ENCODE measurements around the gene CES1. TPM values are rescaled to one million over a fixed set of nuclear protein-coding genes. Genes with fewer than 3 reads are reported as not detected.

CES1 gene
- total RNA-seq, 1 experiment from 2014 or later, result 1.5 TPM

GRCh38 chr16:55778757-55779156 is 54.1 kb downstream of the CES1 start:
- ATAC-seq (no peak), DNase-seq (ENCODE audit: low spot score) (no peak)
- no peak overlapping the region for H3K27ac Mint-ChIP-seq
- CTCF ChIA-PET, result no interaction called here
- no peaks in the 10 kb centered on the region for H3K9me3 Mint-ChIP-seq
- TF ChIP-seq KAT7 (CRISPR knock-in tag; IDR thresholded peaks at IDR 0.05; ENCODE audit: borderline replicate concordance) (no peak), ZNF671 (CRISPR knock-in tag; IDR thresholded peaks at IDR 0.05) (no peak), ZNF232 (CRISPR knock-in tag; IDR thresholded peaks at IDR 0.05) (no peak), RORB (CRISPR knock-in tag; IDR thresholded peaks at IDR 0.05) (no peak), NR1H2 (CRISPR knock-in tag; IDR thresholded peaks at IDR 0.05) (no peak), EMX1 (CRISPR knock-in tag; IDR thresholded peaks at IDR 0.05) (no peak), USF2 (CRISPR knock-in tag; IDR thresholded peaks at IDR 0.05) (no peak), JAZF1 (CRISPR knock-in tag; IDR thresholded peaks at IDR 0.05) (no peak)
- POLR2A ChIA-PET, result no interaction called here
- H3K4me1 Mint-ChIP-seq, result no peaks in the 10 kb centered on the region
- H3K4me3 Mint-ChIP-seq, result no peak overlapping the region
- H3K27me3 Mint-ChIP-seq (ENCODE audit: low read depth), result no peaks in the 10 kb centered on the region; the same call in 1 of the 2 replicates
- H3K36me3 Mint-ChIP-seq, result no peaks in the 10 kb centered on the region

GRCh38 chr16:55775857-55776256 is 57.0 kb downstream of the CES1 start:
- ChIA-PET POLR2A (no interaction called here), CTCF (no interaction called here)
- H3K27me3 Mint-ChIP-seq (ENCODE audit: low read depth), result no peaks in the 10 kb centered on the region; the same call in 1 of the 2 replicates
- no peak for TF ChIP-seq ZNF671 (CRISPR knock-in tag; IDR thresholded peaks at IDR 0.05)
- H3K4me1 Mint-ChIP-seq, result no peaks in the 10 kb centered on the region
- DNase-seq (ENCODE audit: low spot score) (no peak), ATAC-seq (no peak)
- no peak overlapping the region for H3K27ac Mint-ChIP-seq
- H3K4me3 Mint-ChIP-seq, result no peak overlapping the region
- H3K36me3 Mint-ChIP-seq, result no peaks in the 10 kb centered on the region
- H3K9me3 Mint-ChIP-seq, result no peaks in the 10 kb centered on the region

GRCh38 chr16:55773859-55774549 is 58.9 kb downstream of the CES1 start:
- ChIA-PET CTCF (no interaction called here), POLR2A (no interaction called here)
- TF ChIP-seq NR1H2 (CRISPR knock-in tag; IDR thresholded peaks at IDR 0.05), result no peak
- TF ChIP-seq NFE2L1 (CRISPR knock-in tag; IDR thresholded peaks at IDR 0.05), result no peak
- TF ChIP-seq ZNF263 (CRISPR knock-in tag; IDR thresholded peaks at IDR 0.05; ENCODE audit: low read depth), result no peak
- no peak for TF ChIP-seq ZNF219 (CRISPR knock-in tag; IDR thresholded peaks at IDR 0.05; ENCODE audit: borderline replicate concordance)
- no peak for TF ChIP-seq ATF1 (CRISPR knock-in tag; IDR thresholded peaks at IDR 0.05)
- TF ChIP-seq IRF2 (CRISPR knock-in tag; IDR thresholded peaks at IDR 0.05; ENCODE audit: borderline replicate concordance, low read depth), result no peak
- no peak for TF ChIP-seq ZNF512 (CRISPR knock-in tag; IDR thresholded peaks at IDR 0.05; ENCODE audit: borderline replicate concordance)
- no peak for TF ChIP-seq HMGA2 (CRISPR knock-in tag; IDR thresholded peaks at IDR 0.05)
- no peak for TF ChIP-seq MLX (CRISPR knock-in tag; IDR thresholded peaks at IDR 0.05)
- no peak for TF ChIP-seq ZBTB21 (CRISPR knock-in tag; IDR thresholded peaks at IDR 0.05; ENCODE audit: borderline replicate concordance)
- no peak for TF ChIP-seq USF1 (CRISPR knock-in tag; IDR thresholded peaks at IDR 0.05)
- no peak for TF ChIP-seq AR (CRISPR knock-in tag; IDR thresholded peaks at IDR 0.05)
- TF ChIP-seq SOX15 (CRISPR knock-in tag; IDR thresholded peaks at IDR 0.05), result no peak
- TF ChIP-seq ETV6 (CRISPR knock-in tag; IDR thresholded peaks at IDR 0.05), result no peak
- no peak for TF ChIP-seq ELF4 (CRISPR knock-in tag; IDR thresholded peaks at IDR 0.05; ENCODE audit: low read depth)
- no peak for TF ChIP-seq ZNF396 (CRISPR knock-in tag; IDR thresholded peaks at IDR 0.05; ENCODE audit: borderline replicate concordance)
- ATAC-seq (no peak), DNase-seq (ENCODE audit: low spot score) (no peak)
- H3K4me3 Mint-ChIP-seq, result no peak overlapping the region
- H3K9me3 Mint-ChIP-seq, result no peaks in the 10 kb centered on the region
- H3K36me3 Mint-ChIP-seq, result no peaks in the 10 kb centered on the region
- H3K4me1 Mint-ChIP-seq, result no peaks in the 10 kb centered on the region
- H3K27ac Mint-ChIP-seq, result no peak overlapping the region
- H3K27me3 Mint-ChIP-seq (ENCODE audit: low read depth), result no peaks in the 10 kb centered on the region; the same call in 1 of the 2 replicates
